ENCODE measurements around the gene DGCR6.
"Not testable (repeated sequence)": the region's sequence is repeated elsewhere in the genome, so short reads cannot be mapped to it uniquely, and the experiment has no call there.

DNA sequence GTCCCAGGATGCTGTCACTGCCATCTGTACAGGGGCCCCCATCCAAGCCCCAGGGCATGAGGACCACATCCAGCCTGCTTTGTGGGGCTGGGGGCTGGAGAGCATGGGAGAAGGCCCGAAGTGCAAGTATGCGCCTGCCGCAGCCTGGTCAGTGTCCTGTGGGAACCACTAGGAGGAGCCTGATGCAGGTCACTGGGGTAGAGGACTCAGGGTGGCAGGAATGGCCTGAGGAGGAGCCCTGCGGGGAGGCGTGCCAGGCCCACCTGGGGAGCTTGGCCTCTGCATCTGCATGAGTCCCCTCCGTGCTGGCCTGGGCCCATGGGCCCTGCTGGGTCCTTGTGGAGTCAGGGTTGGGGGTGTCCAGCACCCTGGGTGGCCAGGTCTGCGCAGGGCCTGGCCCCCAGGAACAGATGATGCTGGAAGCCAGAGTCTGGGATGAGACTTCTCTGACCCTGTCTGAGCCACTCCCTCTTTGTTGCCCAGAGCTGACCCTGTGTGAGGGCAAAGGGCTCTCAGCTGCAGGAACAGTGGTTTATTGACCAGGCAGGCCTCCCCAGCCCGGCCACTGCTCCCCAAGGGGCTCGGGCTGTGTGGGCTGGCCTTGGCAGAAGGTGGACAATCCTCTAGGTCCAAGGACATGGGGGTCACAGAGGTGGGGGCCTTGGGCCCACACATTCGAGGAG lies 6.3 kb downstream of the DGCR6 start:
- TF ChIP-seq, protein P1, sequence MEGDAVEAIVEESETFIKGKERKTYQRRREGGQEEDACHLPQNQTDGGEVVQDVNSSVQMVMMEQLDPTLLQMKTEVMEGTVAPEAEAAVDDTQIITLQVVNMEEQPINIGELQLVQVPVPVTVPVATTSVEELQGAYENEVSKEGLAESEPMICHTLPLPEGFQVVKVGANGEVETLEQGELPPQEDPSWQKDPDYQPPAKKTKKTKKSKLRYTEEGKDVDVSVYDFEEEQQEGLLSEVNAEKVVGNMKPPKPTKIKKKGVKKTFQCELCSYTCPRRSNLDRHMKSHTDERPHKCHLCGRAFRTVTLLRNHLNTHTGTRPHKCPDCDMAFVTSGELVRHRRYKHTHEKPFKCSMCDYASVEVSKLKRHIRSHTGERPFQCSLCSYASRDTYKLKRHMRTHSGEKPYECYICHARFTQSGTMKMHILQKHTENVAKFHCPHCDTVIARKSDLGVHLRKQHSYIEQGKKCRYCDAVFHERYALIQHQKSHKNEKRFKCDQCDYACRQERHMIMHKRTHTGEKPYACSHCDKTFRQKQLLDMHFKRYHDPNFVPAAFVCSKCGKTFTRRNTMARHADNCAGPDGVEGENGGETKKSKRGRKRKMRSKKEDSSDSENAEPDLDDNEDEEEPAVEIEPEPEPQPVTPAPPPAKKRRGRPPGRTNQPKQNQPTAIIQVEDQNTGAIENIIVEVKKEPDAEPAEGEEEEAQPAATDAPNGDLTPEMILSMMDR (tag by site-specific recombination; IDR thresholded peaks at IDR 0.05), result not testable (repeated sequence)
- TF ChIP-seq, protein P2, sequence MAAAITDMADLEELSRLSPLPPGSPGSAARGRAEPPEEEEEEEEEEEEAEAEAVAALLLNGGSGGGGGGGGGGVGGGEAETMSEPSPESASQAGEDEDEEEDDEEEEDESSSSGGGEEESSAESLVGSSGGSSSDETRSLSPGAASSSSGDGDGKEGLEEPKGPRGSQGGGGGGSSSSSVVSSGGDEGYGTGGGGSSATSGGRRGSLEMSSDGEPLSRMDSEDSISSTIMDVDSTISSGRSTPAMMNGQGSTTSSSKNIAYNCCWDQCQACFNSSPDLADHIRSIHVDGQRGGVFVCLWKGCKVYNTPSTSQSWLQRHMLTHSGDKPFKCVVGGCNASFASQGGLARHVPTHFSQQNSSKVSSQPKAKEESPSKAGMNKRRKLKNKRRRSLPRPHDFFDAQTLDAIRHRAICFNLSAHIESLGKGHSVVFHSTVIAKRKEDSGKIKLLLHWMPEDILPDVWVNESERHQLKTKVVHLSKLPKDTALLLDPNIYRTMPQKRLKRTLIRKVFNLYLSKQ (tag by site-specific recombination; IDR thresholded peaks at IDR 0.05; ENCODE audit: borderline replicate concordance), result not testable (repeated sequence)
- TF ChIP-seq ZNF292 (tag by site-specific recombination; IDR thresholded peaks at IDR 0.05; ENCODE audit: borderline replicate concordance, low read depth); ZFP3 (tag by site-specific recombination; IDR thresholded peaks at IDR 0.05; ENCODE audit: low read depth); KLF16 (tag by site-specific recombination; IDR thresholded peaks at IDR 0.05); SALL2 (tag by site-specific recombination; IDR thresholded peaks at IDR 0.05; ENCODE audit: borderline replicate concordance); PRDM1 (tag by site-specific recombination; IDR thresholded peaks at IDR 0.05); ZNF146 (tag by site-specific recombination; IDR thresholded peaks at IDR 0.05); ZBTB7A (tag by site-specific recombination; IDR thresholded peaks at IDR 0.05; ENCODE audit: low read depth): not testable (repeated sequence)
- TF ChIP-seq, protein P3, sequence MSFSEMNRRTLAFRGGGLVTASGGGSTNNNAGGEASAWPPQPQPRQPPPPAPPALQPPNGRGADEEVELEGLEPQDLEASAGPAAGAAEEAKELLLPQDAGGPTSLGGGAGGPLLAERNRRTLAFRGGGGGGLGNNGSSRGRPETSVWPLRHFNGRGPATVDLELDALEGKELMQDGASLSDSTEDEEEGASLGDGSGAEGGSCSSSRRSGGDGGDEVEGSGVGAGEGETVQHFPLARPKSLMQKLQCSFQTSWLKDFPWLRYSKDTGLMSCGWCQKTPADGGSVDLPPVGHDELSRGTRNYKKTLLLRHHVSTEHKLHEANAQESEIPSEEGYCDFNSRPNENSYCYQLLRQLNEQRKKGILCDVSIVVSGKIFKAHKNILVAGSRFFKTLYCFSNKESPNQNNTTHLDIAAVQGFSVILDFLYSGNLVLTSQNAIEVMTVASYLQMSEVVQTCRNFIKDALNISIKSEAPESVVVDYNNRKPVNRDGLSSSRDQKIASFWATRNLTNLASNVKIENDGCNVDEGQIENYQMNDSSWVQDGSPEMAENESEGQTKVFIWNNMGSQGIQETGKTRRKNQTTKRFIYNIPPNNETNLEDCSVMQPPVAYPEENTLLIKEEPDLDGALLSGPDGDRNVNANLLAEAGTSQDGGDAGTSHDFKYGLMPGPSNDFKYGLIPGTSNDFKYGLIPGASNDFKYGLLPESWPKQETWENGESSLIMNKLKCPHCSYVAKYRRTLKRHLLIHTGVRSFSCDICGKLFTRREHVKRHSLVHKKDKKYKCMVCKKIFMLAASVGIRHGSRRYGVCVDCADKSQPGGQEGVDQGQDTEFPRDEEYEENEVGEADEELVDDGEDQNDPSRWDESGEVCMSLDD (tag by site-specific recombination; IDR thresholded peaks at IDR 0.05), result not testable (repeated sequence)
- TF ChIP-seq, protein P4, sequence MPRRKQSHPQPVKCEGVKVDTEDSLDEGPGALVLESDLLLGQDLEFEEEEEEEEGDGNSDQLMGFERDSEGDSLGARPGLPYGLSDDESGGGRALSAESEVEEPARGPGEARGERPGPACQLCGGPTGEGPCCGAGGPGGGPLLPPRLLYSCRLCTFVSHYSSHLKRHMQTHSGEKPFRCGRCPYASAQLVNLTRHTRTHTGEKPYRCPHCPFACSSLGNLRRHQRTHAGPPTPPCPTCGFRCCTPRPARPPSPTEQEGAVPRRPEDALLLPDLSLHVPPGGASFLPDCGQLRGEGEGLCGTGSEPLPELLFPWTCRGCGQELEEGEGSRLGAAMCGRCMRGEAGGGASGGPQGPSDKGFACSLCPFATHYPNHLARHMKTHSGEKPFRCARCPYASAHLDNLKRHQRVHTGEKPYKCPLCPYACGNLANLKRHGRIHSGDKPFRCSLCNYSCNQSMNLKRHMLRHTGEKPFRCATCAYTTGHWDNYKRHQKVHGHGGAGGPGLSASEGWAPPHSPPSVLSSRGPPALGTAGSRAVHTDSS (tag by site-specific recombination; IDR thresholded peaks at IDR 0.05), result not testable (repeated sequence)
- TF ChIP-seq, protein P5, sequence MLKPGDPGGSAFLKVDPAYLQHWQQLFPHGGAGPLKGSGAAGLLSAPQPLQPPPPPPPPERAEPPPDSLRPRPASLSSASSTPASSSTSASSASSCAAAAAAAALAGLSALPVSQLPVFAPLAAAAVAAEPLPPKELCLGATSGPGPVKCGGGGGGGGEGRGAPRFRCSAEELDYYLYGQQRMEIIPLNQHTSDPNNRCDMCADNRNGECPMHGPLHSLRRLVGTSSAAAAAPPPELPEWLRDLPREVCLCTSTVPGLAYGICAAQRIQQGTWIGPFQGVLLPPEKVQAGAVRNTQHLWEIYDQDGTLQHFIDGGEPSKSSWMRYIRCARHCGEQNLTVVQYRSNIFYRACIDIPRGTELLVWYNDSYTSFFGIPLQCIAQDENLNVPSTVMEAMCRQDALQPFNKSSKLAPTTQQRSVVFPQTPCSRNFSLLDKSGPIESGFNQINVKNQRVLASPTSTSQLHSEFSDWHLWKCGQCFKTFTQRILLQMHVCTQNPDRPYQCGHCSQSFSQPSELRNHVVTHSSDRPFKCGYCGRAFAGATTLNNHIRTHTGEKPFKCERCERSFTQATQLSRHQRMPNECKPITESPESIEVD (tag by site-specific recombination; IDR thresholded peaks at IDR 0.05), result not testable (repeated sequence)
- TF ChIP-seq, protein P6, sequence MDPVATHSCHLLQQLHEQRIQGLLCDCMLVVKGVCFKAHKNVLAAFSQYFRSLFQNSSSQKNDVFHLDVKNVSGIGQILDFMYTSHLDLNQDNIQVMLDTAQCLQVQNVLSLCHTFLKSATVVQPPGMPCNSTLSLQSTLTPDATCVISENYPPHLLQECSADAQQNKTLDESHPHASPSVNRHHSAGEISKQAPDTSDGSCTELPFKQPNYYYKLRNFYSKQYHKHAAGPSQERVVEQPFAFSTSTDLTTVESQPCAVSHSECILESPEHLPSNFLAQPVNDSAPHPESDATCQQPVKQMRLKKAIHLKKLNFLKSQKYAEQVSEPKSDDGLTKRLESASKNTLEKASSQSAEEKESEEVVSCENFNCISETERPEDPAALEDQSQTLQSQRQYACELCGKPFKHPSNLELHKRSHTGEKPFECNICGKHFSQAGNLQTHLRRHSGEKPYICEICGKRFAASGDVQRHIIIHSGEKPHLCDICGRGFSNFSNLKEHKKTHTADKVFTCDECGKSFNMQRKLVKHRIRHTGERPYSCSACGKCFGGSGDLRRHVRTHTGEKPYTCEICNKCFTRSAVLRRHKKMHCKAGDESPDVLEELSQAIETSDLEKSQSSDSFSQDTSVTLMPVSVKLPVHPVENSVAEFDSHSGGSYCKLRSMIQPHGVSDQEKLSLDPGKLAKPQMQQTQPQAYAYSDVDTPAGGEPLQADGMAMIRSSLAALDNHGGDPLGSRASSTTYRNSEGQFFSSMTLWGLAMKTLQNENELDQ (tag by site-specific recombination; IDR thresholded peaks at IDR 0.05; ENCODE audit: low read depth), result not testable (repeated sequence)
- TF ChIP-seq, protein P7, sequence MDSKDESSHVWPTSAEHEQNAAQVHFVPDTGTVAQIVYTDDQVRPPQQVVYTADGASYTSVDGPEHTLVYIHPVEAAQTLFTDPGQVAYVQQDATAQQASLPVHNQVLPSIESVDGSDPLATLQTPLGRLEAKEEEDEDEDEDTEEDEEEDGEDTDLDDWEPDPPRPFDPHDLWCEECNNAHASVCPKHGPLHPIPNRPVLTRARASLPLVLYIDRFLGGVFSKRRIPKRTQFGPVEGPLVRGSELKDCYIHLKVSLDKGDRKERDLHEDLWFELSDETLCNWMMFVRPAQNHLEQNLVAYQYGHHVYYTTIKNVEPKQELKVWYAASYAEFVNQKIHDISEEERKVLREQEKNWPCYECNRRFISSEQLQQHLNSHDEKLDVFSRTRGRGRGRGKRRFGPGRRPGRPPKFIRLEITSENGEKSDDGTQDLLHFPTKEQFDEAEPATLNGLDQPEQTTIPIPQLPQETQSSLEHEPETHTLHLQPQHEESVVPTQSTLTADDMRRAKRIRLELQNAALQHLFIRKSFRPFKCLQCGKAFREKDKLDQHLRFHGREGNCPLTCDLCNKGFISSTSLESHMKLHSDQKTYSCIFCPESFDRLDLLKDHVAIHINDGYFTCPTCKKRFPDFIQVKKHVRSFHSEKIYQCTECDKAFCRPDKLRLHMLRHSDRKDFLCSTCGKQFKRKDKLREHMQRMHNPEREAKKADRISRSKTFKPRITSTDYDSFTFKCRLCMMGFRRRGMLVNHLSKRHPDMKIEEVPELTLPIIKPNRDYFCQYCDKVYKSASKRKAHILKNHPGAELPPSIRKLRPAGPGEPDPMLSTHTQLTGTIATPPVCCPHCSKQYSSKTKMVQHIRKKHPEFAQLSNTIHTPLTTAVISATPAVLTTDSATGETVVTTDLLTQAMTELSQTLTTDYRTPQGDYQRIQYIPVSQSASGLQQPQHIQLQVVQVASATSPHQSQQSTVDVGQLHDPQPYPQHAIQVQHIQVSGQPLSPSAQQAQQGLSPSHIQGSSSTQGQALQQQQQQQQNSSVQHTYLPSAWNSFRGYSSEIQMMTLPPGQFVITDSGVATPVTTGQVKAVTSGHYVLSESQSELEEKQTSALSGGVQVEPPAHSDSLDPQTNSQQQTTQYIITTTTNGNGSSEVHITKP (tag by site-specific recombination; IDR thresholded peaks at IDR 0.05), result not testable (repeated sequence)

Measured in HEK293 (cell line).